Astrocyte (in vitro differentiated cells and primary cell): Measurements from ENCODE around the gene ARIH2. TPM values are rescaled to one million over a fixed set of nuclear protein-coding genes. Genes with fewer than 3 reads are reported as not detected.

Experiments
- DNase-seq: peaks from one replicate; pipeline ENCODE4 v3.0.0-alpha.2; 2010; ENCODE audit warnings: low read depth
- FAIRE-seq: peaks from 2 replicates; lab custom pipeline; 2011; peaks lifted over from hg19 to GRCh38; lab: Jason Lieb, UNC
- H2AFZ ChIP-seq: 2 replicates; pipeline ENCODE4 v1.6.0; 2012; ENCODE audit warnings: low read depth, low read length, inconsistent platforms
- H3K27ac ChIP-seq: 2 replicates; pipeline ENCODE4 v1.5.1; 2011; ENCODE audit warnings: low read depth, low read length, inconsistent platforms
- H3K27me3 ChIP-seq: 2 replicates; pipeline ENCODE4 v1.6.0; 2011; ENCODE audit warnings: low read length, inconsistent platforms; ENCODE audit not compliant: insufficient read depth
- H3K36me3 ChIP-seq: 2 replicates; pipeline ENCODE4 v1.5.1; 2011; ENCODE audit warnings: low read length, inconsistent platforms; ENCODE audit not compliant: insufficient read depth
- H3K4me1 ChIP-seq: 2 replicates; pipeline ENCODE4 v1.5.1; 2011; ENCODE audit warnings: low read length, inconsistent platforms; ENCODE audit not compliant: insufficient read depth
- H3K4me2 ChIP-seq: 2 replicates; pipeline ENCODE4 v1.6.0; 2012; ENCODE audit warnings: low read length, inconsistent platforms
- H3K4me3 ChIP-seq: 2 replicates; pipeline ENCODE4 v1.5.1; 2011; ENCODE audit warnings: low read depth, mild to moderate bottlenecking, low read length, inconsistent platforms; ENCODE audit not compliant: insufficient read depth
- H3K79me2 ChIP-seq: 2 replicates; pipeline ENCODE4 v1.6.0; 2012; ENCODE audit warnings: mild to moderate bottlenecking, low read length, inconsistent platforms; ENCODE audit not compliant: insufficient read depth
- H3K9ac ChIP-seq: 2 replicates; pipeline ENCODE4 v1.6.0; 2012; ENCODE audit warnings: mild to moderate bottlenecking, low read length, inconsistent platforms
- H3K9me3 ChIP-seq: 2 replicates; pipeline ENCODE4 v1.5.1; 2012; ENCODE audit warnings: low read depth, mild to moderate bottlenecking, low read length, inconsistent platforms; ENCODE audit not compliant: insufficient read depth
- H4K20me1 ChIP-seq: 2 replicates; pipeline ENCODE4 v1.6.0; 2012; ENCODE audit warnings: low read length, inconsistent platforms; ENCODE audit not compliant: insufficient read depth
- H3K27ac Mint-ChIP-seq: one replicate; pipeline ENCODE4 v1.8.0; 2021; ENCODE audit warnings: mild to moderate bottlenecking, mixed read lengths; ENCODE audit not compliant: unreplicated experiment
- H3K27me3 Mint-ChIP-seq: one replicate; pipeline ENCODE4 v1.8.0; 2021; ENCODE audit warnings: low read depth, mixed read lengths; ENCODE audit not compliant: unreplicated experiment
- H3K36me3 Mint-ChIP-seq: one replicate; pipeline ENCODE4 v1.8.0; 2021; ENCODE audit warnings: low read depth, mixed read lengths; ENCODE audit not compliant: unreplicated experiment
- H3K4me1 Mint-ChIP-seq: one replicate; pipeline ENCODE4 v1.8.0; 2021; ENCODE audit warnings: low read depth, mixed read lengths; ENCODE audit not compliant: unreplicated experiment
- H3K4me3 Mint-ChIP-seq: one replicate; pipeline ENCODE4 v1.8.0; 2021; ENCODE audit warnings: mild to moderate bottlenecking, moderate library complexity, mixed read lengths; ENCODE audit not compliant: unreplicated experiment
- H3K9me3 Mint-ChIP-seq: one replicate; pipeline ENCODE4 v1.8.0; 2021; ENCODE audit warnings: mild to moderate bottlenecking, mixed read lengths; ENCODE audit not compliant: unreplicated experiment
- EZH2 ChIP-seq: IDR thresholded peaks from 2 replicates; pipeline ENCODE4 v1.6.1; 2012; ENCODE audit warnings: mild to moderate bottlenecking, low read length, inconsistent platforms; ENCODE audit not compliant: insufficient read depth
- total RNA-seq: library from RNA; stranded (reverse); gene quantifications from 2 replicates; pipeline ENCODE4 v1.2.1, GENCODE V29; 2021
- TF ChIP-seq, protein P1 (sequence below): IDR thresholded peaks from 2 replicates; pipeline ENCODE4 v1.5.1; 2011; ENCODE audit warnings: low read depth, mild to moderate bottlenecking, inconsistent platforms, low read length, moderate library complexity; ENCODE audit not compliant: insufficient read depth

The ARIH2 gene
- total RNA-seq, 1 donor from 2014 or later = 94.6 TPM

GRCh38 chr3:49020330-49021212 is 101.9 kb downstream of the ARIH2 start:
- peak overlapping the region; percentile 84 for H3K27ac Mint-ChIP-seq
- peak overlapping the region; percentile 94 for H3K27ac ChIP-seq
- H3K4me2 ChIP-seq = peak overlapping the region; percentile 95
- DNase-seq = no peak
- peak overlapping the region; percentile 93 for H3K4me3 Mint-ChIP-seq
- peaks cover 12% of the 10 kb centered on the region for H3K36me3 Mint-ChIP-seq
- no peaks in the 10 kb centered on the region for H3K27me3 ChIP-seq
- peak overlapping the region; percentile 81 for H3K4me3 ChIP-seq
- FAIRE-seq = no peak
- peak overlapping the region; percentile 95 for H3K9ac ChIP-seq
- H3K9me3 ChIP-seq = no peaks in the 10 kb centered on the region
- TF ChIP-seq, protein P1, sequence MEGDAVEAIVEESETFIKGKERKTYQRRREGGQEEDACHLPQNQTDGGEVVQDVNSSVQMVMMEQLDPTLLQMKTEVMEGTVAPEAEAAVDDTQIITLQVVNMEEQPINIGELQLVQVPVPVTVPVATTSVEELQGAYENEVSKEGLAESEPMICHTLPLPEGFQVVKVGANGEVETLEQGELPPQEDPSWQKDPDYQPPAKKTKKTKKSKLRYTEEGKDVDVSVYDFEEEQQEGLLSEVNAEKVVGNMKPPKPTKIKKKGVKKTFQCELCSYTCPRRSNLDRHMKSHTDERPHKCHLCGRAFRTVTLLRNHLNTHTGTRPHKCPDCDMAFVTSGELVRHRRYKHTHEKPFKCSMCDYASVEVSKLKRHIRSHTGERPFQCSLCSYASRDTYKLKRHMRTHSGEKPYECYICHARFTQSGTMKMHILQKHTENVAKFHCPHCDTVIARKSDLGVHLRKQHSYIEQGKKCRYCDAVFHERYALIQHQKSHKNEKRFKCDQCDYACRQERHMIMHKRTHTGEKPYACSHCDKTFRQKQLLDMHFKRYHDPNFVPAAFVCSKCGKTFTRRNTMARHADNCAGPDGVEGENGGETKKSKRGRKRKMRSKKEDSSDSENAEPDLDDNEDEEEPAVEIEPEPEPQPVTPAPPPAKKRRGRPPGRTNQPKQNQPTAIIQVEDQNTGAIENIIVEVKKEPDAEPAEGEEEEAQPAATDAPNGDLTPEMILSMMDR = no peak
- no peak for TF ChIP-seq EZH2
- peaks cover 74% of the 10 kb centered on the region for H3K79me2 ChIP-seq
- H3K36me3 ChIP-seq = peaks cover 31% of the 10 kb centered on the region
- H3K9me3 Mint-ChIP-seq = no peaks in the 10 kb centered on the region
- H2AFZ ChIP-seq = peak overlapping the region; percentile 18
- H3K4me1 Mint-ChIP-seq = peaks cover 18% of the 10 kb centered on the region
- H3K4me1 ChIP-seq = peaks cover 30% of the 10 kb centered on the region
- no peaks in the 10 kb centered on the region for H3K27me3 Mint-ChIP-seq
- H4K20me1 ChIP-seq = peaks cover 46% of the 10 kb centered on the region

DNA sequence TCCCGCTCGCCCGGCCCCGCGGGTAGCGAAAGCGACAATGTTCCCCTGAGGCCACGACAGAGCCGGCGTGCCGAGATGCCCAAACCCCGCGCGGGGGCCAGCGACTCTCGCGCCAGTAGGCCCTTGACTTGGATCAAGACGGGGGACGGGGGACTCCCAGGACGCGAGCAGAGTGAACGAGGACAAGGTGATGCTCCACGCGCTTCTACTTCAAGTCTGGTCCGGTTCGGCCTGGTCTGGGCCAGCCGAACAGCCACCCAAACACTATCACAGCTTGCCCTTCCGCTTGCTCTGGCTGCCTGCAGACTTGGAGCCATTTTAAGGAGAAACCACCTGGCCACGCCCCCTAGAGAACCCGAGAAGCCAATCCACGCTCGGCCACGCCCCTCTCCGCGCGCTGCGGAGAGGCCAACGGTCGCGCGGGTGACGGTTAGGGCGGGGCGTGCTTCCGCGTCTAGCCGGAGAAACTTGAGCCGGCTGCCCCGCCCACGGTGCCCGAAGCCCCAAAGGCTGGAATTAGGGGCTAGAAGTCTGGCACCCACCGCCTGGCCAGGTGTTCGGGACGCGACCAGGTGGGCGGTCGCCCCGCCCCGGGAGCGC is 102.7 kb downstream of the ARIH2 start:
- DNase-seq (peak; percentile 86), FAIRE-seq (no peak)
- H3K4me2 ChIP-seq = peak overlapping the region; percentile 95
- H3K4me1 ChIP-seq = peaks cover 30% of the 10 kb centered on the region
- H3K9ac ChIP-seq = peak overlapping the region; percentile 95
- H3K9me3 ChIP-seq = no peaks in the 10 kb centered on the region
- peak overlapping the region; percentile 94 for H3K27ac ChIP-seq
- Mint-ChIP-seq H3K27me3 (no peaks in the 10 kb centered on the region), H3K27ac (peak overlapping the region; percentile 91), H3K4me3 (peak overlapping the region; percentile 93), H3K36me3 (peaks cover 13% of the 10 kb centered on the region), H3K4me1 (peaks cover 18% of the 10 kb centered on the region), H3K9me3 (no peaks in the 10 kb centered on the region)
- H3K79me2 ChIP-seq = peaks cover 74% of the 10 kb centered on the region
- H2AFZ ChIP-seq = peak overlapping the region; percentile 74
- no peak for TF ChIP-seq EZH2
- TF ChIP-seq, protein P1 = no peak
- peaks cover 29% of the 10 kb centered on the region for H3K36me3 ChIP-seq
- peak overlapping the region; percentile 81 for H3K4me3 ChIP-seq
- peaks cover 46% of the 10 kb centered on the region for H4K20me1 ChIP-seq
- H3K27me3 ChIP-seq = no peaks in the 10 kb centered on the region
